ENCODE measurements around the gene ANG. TPM values are rescaled to one million over a fixed set of nuclear protein-coding genes. Genes with fewer than 3 reads are reported as not detected.

Gene ANG
- total and polyA plus RNA-seq, 2 of the 8 experiments (the other 6 are each of a cell fraction or from before 2014, with no cell fraction given): 2.2 to 4.6 TPM

GRCh38 chr14:20661197-20661596 is 27.4 kb upstream of the ANG start:
- Histone ChIP-seq H3K23me2 (ENCODE audit: low read depth, low read length) (peaks cover 8% of the 10 kb centered on the region), H2BK12ac (ENCODE audit: low read depth, low read length) (no peak overlapping the region), H4K20me1 (replicated peaks in 1 of 2; ENCODE audit: control insufficient read depth in 1 of 2, insufficient read depth in 2 of 2, low read length in 2 of 2) (no peaks in the 10 kb centered on the region), H2BK20ac (ENCODE audit: low read length) (no peak overlapping the region), H3K27ac (ENCODE audit: low read depth, low read length) (no peak overlapping the region), H3K79me2 (ENCODE audit: control insufficient read depth in 1 of 2, insufficient read depth in 2 of 2, low read length in 2 of 2) (no peaks in the 10 kb centered on the region), H3K18ac (ENCODE audit: extremely low read depth, low read length) (no peak overlapping the region), H4K8ac (ENCODE audit: extremely low read depth, insufficient read depth, low read length) (no peak overlapping the region), H2AFZ (ENCODE audit: low read length) (no peak overlapping the region), H3K56ac (replicated peaks; ENCODE audit: insufficient read length, low read depth, low read length) (no peak overlapping the region), H3K79me1 (ENCODE audit: low read depth, low read length) (no peaks in the 10 kb centered on the region), H3K23ac (ENCODE audit: insufficient read length) (no peak overlapping the region), H3K9ac (replicated peaks in 1 of 4; ENCODE audit: extremely low read depth in 1 of 4, low read depth in 3 of 4, low read length in 3 of 4) (no peak overlapping the region), H3K4me1 (replicated peaks in 1 of 4; ENCODE audit: control insufficient read depth in 3 of 4, insufficient read depth in 4 of 4, low read length in 3 of 4) (peaks cover 0 to 5% (median 1%) of the 10 kb centered on the region in 4 experiments; a peak in 4 of 7 replicates), H3K4ac (replicated peaks; ENCODE audit: insufficient read length, low read depth, low read length) (no peak overlapping the region), H4K91ac (replicated peaks; ENCODE audit: insufficient read length, low read length) (no peak overlapping the region), H4K5ac (ENCODE audit: insufficient read length, low read depth, low read length) (no peak overlapping the region), H3K27me3 (replicated peaks in 1 of 4; ENCODE audit: control insufficient read depth in 3 of 4, extremely low read depth in 1 of 4, insufficient read depth in 3 of 4, low read length in 3 of 4) (peaks cover 0 to 12% (median 4%) of the 10 kb centered on the region in 4 experiments; a peak in 4 of 7 replicates), H2BK15ac (ENCODE audit: low read length) (no peak overlapping the region), H3K4me3 (ENCODE audit: extremely low read depth in 1 of 4, insufficient read depth in 2 of 4, low read depth in 3 of 4, low read length in 4 of 4) (no peak overlapping the region), H2BK120ac (replicated peaks; ENCODE audit: low read depth, low read length) (no peak overlapping the region), H3K9me3 (ENCODE audit: insufficient read depth in 2 of 2, low read depth in 1 of 2, low read length in 1 of 2) (no peaks in the 10 kb centered on the region), H3K36me3 (ENCODE audit: control insufficient read depth in 2 of 4, insufficient read depth in 4 of 4, low read length in 3 of 4) (no peaks in the 10 kb centered on the region), H3K4me2 (ENCODE audit: insufficient read depth in 1 of 2, low read depth in 2 of 2, low read length in 2 of 2) (no peak overlapping the region; a peak in 1 of 4 replicates), H2AK5ac (ENCODE audit: low read depth, low read length) (no peak overlapping the region), H3K14ac (ENCODE audit: insufficient read length) (no peak overlapping the region), H2BK5ac (ENCODE audit: low read depth, low read length) (no peak overlapping the region)
- FAIRE-seq (no peak), DNase-seq (ENCODE audit: low read depth in 1 of 2, low spot score in 2 of 2) (no peak)
- WGBS, 2 experiments (ENCODE audit: extremely low coverage in 1 of 2, insufficient coverage in 1 of 2, insufficient read length in 1 of 2, insufficient replicate concordance in 2 of 2, low coverage in 1 of 2, low lambda C conversion rate in 2 of 2, missing lambda C conversion rate in 1 of 2): 90% methylated on average over 2 of the region's 2 CpGs; no CpG with 5 or more reads in 1 of the 2 experiments
- no peak for TF ChIP-seq KDM4A (IDR thresholded peaks at IDR 0.05; ENCODE audit: low read depth, low read length, severe bottlenecking)
- TF ChIP-seq CTCF (IDR thresholded peaks at IDR 0.05; ENCODE audit: control extremely low read depth in 1 of 3, insufficient read depth in 1 of 3, low read depth in 1 of 3, low read length in 3 of 3): no peak
- no peak for TF ChIP-seq CREB1 (IDR thresholded peaks at IDR 0.05)
- POLR2A ChIA-PET (ENCODE audit: partially characterized antibody): interaction anchor here (1.4 kb wide), 1 partner anchor 22 kb away, joined by 4 read pairs; no protein-coding TSS in a partner anchor
- CTCF ChIA-PET (ENCODE audit: partially characterized antibody): interaction anchor here (0.6 to 11.5 kb wide), 8 partner anchors 20 to 208 kb away, joined by 3 to 282 read pairs (median 10); partner anchors contain the start of genes ANG and RNASE4
